Measurements from ENCODE around the gene ZNF595. TPM values are rescaled to one million over a fixed set of nuclear protein-coding genes. Genes with fewer than 3 reads are reported as not detected.

ZNF595 gene
- total RNA-seq, 1 donor from 2014 or later: 6.5 TPM

GRCh38 chr4:125833-126232 lies 72.7 kb downstream of the ZNF595 start:
- DNase-seq (ENCODE audit: missing footprints) (no peak), ATAC-seq (no peak)
- intact Hi-C loops (cut with DNase I): no loop called here

- ATAC-seq (no peak), DNase-seq (ENCODE audit: missing footprints) (no peak)
- intact Hi-C loops (cut with DNase I): no loop called here
Observed at GRCh38 chr4:132483-132882, 79.4 kb downstream of the ZNF595 start.

Other genes with a start within 250 kb of the ZNF595 start
- 6.3 TPM for gene ZNF718, start 71.2 kb downstream of the ZNF595 start, total RNA-seq